A549 (cell line): ENCODE data around the gene MUC5B. TPM values are rescaled to one million over a fixed set of nuclear protein-coding genes. Genes with fewer than 3 reads are reported as not detected.

Source experiments
- ATAC-seq, 2 experiments: fragments of 200-7000 bp in 1 of 2; fragments of >200 bp in 1 of 2; cut with Nextera tagmentation in 1 of 2; cut with Tn5 transposase in 1 of 2; 3 replicates each; pipeline versions ENCODE4 v1.8.0 to v1.9.1; 2018 to 2020; ENCODE audit warnings: mild to moderate bottlenecking in 1 of 2, moderate library complexity in 1 of 2
- CTCF ChIA-PET: fragments of 300-600 bp; sonication (Branson Sonifier 250); formaldehyde crosslinking; extraction: SDS; loops from one replicate; lab custom pipeline; 2021; ENCODE audit warnings: antibody characterized with exemption, inconsistent platforms; lab: Yijun Ruan, JAX
- POLR2A ChIA-PET: fragments of 350-600 bp; formaldehyde crosslinking; extraction: SDS; loops from one replicate; lab custom pipeline; 2021; ENCODE audit warnings: antibody characterized with exemption, inconsistent platforms; lab: Yijun Ruan, JAX
- DNase-seq, 2 experiments: peaks; one replicate each; pipeline versions ENCODE4 v3.0.0 to v3.0.0-alpha.2; 2011 to 2016; ENCODE audit warnings: low read depth in 1 of 2, low spot score in 1 of 2
- FAIRE-seq: peaks from 2 replicates; lab custom pipeline; 2011; peaks lifted over from hg19 to GRCh38; lab: Jason Lieb, UNC
- H3K27ac ChIP-seq, 2 experiments: fragments of >200 bp; sonication (Bioruptor Twin); formaldehyde crosslinking; 3 replicates each; pipeline ENCODE4 v1.5.1; 2016 to 2017
- H3K4me1 ChIP-seq: fragments of >200 bp; sonication (Bioruptor Twin); formaldehyde crosslinking; 3 replicates; pipeline ENCODE4 v1.6.1; 2016
- H3K4me2 ChIP-seq: fragments of >200 bp; sonication (Bioruptor Twin); formaldehyde crosslinking; 3 replicates; pipeline ENCODE4 v1.6.1; 2016
- H3K4me3 ChIP-seq: fragments of >200 bp; sonication (Bioruptor Twin); formaldehyde crosslinking; 3 replicates; pipeline ENCODE4 v1.5.1; 2016
- H3K9me3 ChIP-seq: fragments of >200 bp; sonication (Bioruptor Twin); formaldehyde crosslinking; 3 replicates; pipeline ENCODE4 v1.6.1; 2016
- ATOH8 ChIP-seq: fragments of 250-450 bp; sonication (Bioruptor Pico); IDR thresholded peaks from 2 replicates; pipeline ENCODE4 v1.5.0; 2020; ENCODE audit warnings: low read depth, mild to moderate bottlenecking, moderate library complexity
- EHMT2 ChIP-seq: fragments of 200-600 bp; sonication (generic); IDR thresholded peaks from 2 replicates; pipeline ENCODE4 v1.6.1; 2016; ENCODE audit warnings: antibody characterized with exemption, low read depth, mild to moderate bottlenecking, moderate library complexity
- FOSL2 ChIP-seq, 2 experiments: fragments of 450-650 bp in 1 of 2; fragments of >200 bp in 1 of 2; sonication (Bioruptor Twin) in 1 of 2; formaldehyde crosslinking; IDR thresholded peaks; 2 replicates each; pipeline versions ENCODE4 v1.5.0 to v1.6.1; 2016 to 2020; ENCODE audit warnings: mild to moderate bottlenecking in 1 of 2, moderate library complexity in 1 of 2
- FOXS1 ChIP-seq: fragments of 250-450 bp; sonication (Bioruptor Pico); IDR thresholded peaks from 2 replicates; pipeline ENCODE4 v1.5.0; 2020; ENCODE audit warnings: mild to moderate bottlenecking, moderate library complexity
- KDM5A ChIP-seq: fragments of 200-600 bp; sonication (generic); IDR thresholded peaks from 2 replicates; pipeline ENCODE4 v1.6.1; 2016; ENCODE audit warnings: antibody characterized with exemption, mild to moderate bottlenecking
- MAX ChIP-seq: IDR thresholded peaks from 2 replicates; pipeline ENCODE4 v1.6.1; 2012
- MAZ ChIP-seq: fragments of 150-350 bp; IDR thresholded peaks from 2 replicates; pipeline ENCODE4 v1.6.1; 2014; ENCODE audit warnings: antibody characterized with exemption, low read depth, low read length, borderline replicate concordance
- MYC ChIP-seq: IDR thresholded peaks from 2 replicates; pipeline ENCODE4 v1.6.1; 2012; ENCODE audit warnings: mild to moderate bottlenecking, inconsistent platforms, low read length, improper control_type of control experiment, borderline replicate concordance
- NFE2L2 ChIP-seq: fragments of 150-350 bp; conservative IDR thresholded peaks from 2 replicates; pipeline ENCODE4 v1.6.1; 2014; ENCODE audit warnings: low read length
- NR3C1 ChIP-seq: fragments of >200 bp; sonication (Bioruptor Twin); formaldehyde crosslinking; IDR thresholded peaks from 3 replicates; pipeline ENCODE4 v1.6.1; 2017
- POLR2A ChIP-seq: IDR thresholded peaks from 2 replicates; pipeline ENCODE4 v1.6.1; 2012; ENCODE audit warnings: mild to moderate bottlenecking, low read length
- RARB ChIP-seq: fragments of 250-450 bp; sonication (Bioruptor Pico); IDR thresholded peaks from 2 replicates; pipeline ENCODE4 v1.8.0; 2021; ENCODE audit warnings: mild to moderate bottlenecking, moderate library complexity
- SMC3 ChIP-seq: fragments of >200 bp; sonication (Bioruptor Twin); formaldehyde crosslinking; IDR thresholded peaks from 3 replicates; pipeline ENCODE4 v1.6.1; 2018; ENCODE audit warnings: inconsistent platforms
- SREBF2 ChIP-seq: fragments of 450-650 bp; IDR thresholded peaks from 2 replicates; pipeline ENCODE4 v1.6.1; 2014; ENCODE audit warnings: mild to moderate bottlenecking, moderate library complexity
- TP53 ChIP-seq: fragments of 250-450 bp; sonication (Bioruptor Pico); IDR thresholded peaks from 2 replicates; pipeline ENCODE4 v1.5.0; 2021; ENCODE audit warnings: mild to moderate bottlenecking, moderate library complexity
- WGBS: methylation state at CpG from one replicate; pipeline ENCODE4 v1.1.6; 2017; ENCODE audit errors: missing lambda C conversion rate; 5-methylcytosine and 5-hydroxymethylcytosine counted together
- polyA plus RNA-seq, 4 experiments: library from polyadenylated mRNA; depleted of rRNA in 3 of 4; stranded (reverse); fragments of >200 nt; fragmentation: RNase III in 1 of 4; extraction: RNeasy Plus Mini Kit Qiagen cat#74134 plus additional on column Dnase treatment in 1 of 4; gene quantifications; 2 replicates in 3 of 4; 3 replicates in 1 of 4; pipeline ENCODE4 v1.2.3, GENCODE V29; 2011 to 2017
- TF ChIP-seq, protein P1 (sequence below): IDR thresholded peaks from 2 replicates; pipeline ENCODE4 v1.6.1; 2012; ENCODE audit warnings: low read depth, borderline replicate concordance
- TF ChIP-seq, protein P2 (sequence below): fragments of 200-600 bp; sonication (generic); IDR thresholded peaks from 2 replicates; pipeline ENCODE4 v1.6.1; 2016; ENCODE audit warnings: antibody characterized with exemption, mild to moderate bottlenecking, moderate library complexity
- TF ChIP-seq, protein P3 (sequence below): fragments of >200 bp; sonication (Bioruptor Twin); formaldehyde crosslinking; IDR thresholded peaks from 2 replicates; pipeline ENCODE4 v1.6.1; 2016

MUC5B gene
- polyA plus RNA-seq, 2 of the 4 experiments (the other 2 are of a cell fraction), result 0.85 to 1.4 TPM

DNA sequence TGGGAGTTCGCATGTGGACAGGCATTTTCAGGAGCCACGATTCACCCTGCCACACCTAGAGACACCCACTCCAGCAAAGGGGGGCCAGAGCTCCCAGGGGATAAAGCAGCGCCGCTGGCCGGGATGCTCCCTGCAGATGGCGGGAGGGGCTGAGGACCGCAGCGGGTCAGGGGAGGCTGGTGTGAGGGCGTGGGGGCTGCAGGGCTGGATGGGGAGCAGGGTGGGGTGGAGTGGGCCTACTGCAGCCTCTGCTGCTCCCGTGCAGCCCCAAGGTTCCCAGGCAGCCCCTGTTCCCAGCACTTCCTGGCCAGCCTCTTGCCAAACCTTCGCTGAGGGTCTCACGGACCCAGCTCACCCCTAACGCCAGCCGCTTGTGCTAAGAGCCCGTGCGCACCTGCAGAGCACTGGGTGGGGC is 13.0 kb downstream of the MUC5B start:
- Histone ChIP-seq H3K4me2 (no peak overlapping the region), H3K9me3 (no peaks in the 10 kb centered on the region), H3K4me1 (0 out of 3 replicates have a peak, but pooled peaks cover 8% of the 10 kb centered on the region), H3K4me3 (no peak overlapping the region), H3K27ac (no peak overlapping the region)
- ATAC-seq (no peak), DNase-seq (no peak), FAIRE-seq (no peak)
- CTCF ChIA-PET, result interaction anchor here (1.0 to 1.8 kb wide), 4 partner anchors 9 to 122 kb away, joined by 3 to 8 read pairs (median 4); no protein-coding TSS in a partner anchor
- TF ChIP-seq NR3C1 (no peak), POLR2A (no peak), ATOH8 (CRISPR knock-in tag) (no peak), FOSL2 (IDR thresholded peaks at IDR 0.05) (no peak), FOSL2 (CRISPR knock-in tag; IDR thresholded peaks at IDR 0.05) (no peak), MAX (no peak), NFE2L2 (no peak), TP53 (no peak), RARB (CRISPR knock-in tag) (no peak), MYC (no peak)
- TF ChIP-seq, protein P1, sequence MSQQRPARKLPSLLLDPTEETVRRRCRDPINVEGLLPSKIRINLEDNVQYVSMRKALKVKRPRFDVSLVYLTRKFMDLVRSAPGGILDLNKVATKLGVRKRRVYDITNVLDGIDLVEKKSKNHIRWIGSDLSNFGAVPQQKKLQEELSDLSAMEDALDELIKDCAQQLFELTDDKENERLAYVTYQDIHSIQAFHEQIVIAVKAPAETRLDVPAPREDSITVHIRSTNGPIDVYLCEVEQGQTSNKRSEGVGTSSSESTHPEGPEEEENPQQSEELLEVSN, result no peak
- TF ChIP-seq, protein P2, sequence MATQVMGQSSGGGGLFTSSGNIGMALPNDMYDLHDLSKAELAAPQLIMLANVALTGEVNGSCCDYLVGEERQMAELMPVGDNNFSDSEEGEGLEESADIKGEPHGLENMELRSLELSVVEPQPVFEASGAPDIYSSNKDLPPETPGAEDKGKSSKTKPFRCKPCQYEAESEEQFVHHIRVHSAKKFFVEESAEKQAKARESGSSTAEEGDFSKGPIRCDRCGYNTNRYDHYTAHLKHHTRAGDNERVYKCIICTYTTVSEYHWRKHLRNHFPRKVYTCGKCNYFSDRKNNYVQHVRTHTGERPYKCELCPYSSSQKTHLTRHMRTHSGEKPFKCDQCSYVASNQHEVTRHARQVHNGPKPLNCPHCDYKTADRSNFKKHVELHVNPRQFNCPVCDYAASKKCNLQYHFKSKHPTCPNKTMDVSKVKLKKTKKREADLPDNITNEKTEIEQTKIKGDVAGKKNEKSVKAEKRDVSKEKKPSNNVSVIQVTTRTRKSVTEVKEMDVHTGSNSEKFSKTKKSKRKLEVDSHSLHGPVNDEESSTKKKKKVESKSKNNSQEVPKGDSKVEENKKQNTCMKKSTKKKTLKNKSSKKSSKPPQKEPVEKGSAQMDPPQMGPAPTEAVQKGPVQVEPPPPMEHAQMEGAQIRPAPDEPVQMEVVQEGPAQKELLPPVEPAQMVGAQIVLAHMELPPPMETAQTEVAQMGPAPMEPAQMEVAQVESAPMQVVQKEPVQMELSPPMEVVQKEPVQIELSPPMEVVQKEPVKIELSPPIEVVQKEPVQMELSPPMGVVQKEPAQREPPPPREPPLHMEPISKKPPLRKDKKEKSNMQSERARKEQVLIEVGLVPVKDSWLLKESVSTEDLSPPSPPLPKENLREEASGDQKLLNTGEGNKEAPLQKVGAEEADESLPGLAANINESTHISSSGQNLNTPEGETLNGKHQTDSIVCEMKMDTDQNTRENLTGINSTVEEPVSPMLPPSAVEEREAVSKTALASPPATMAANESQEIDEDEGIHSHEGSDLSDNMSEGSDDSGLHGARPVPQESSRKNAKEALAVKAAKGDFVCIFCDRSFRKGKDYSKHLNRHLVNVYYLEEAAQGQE, result no peak
- WGBS, result 85% methylated on average over 10 of the region's 16 CpGs
- POLR2A ChIA-PET, result no interaction called here

GRCh38 chr11:1236316-1237127 is 13.7 kb downstream of the MUC5B start:
- DNase-seq (no peak), FAIRE-seq (no peak), ATAC-seq (no peak)
- ChIA-PET CTCF (interaction anchor here (1.3 to 1.8 kb wide), 3 partner anchors 9 to 123 kb away, joined by 4 to 8 read pairs (median 5); no protein-coding TSS in a partner anchor), POLR2A (no interaction called here)
- H3K27ac ChIP-seq, result no peak overlapping the region
- H3K4me2 ChIP-seq, result no peak overlapping the region
- no peak for TF ChIP-seq MAZ
- TF ChIP-seq, protein P1, result no peak
- TF ChIP-seq KDM5A, result no peak
- no peak for TF ChIP-seq FOXS1 (CRISPR knock-in tag)
- no peak for TF ChIP-seq SREBF2
- H3K9me3 ChIP-seq, result no peaks in the 10 kb centered on the region
- no peak overlapping the region for H3K4me3 ChIP-seq
- H3K4me1 ChIP-seq, result 0 out of 3 replicates have a peak, but pooled peaks cover 8% of the 10 kb centered on the region
- WGBS, result 88% methylated on average over 29 of the region's 37 CpGs

GRCh38 chr11:1237128-1237580 is 14.3 kb downstream of the MUC5B start:
- H3K27ac ChIP-seq, result no peak overlapping the region
- WGBS, result 76% methylated on average over 13 of the region's 13 CpGs
- no peak for ATAC-seq
- 0 out of 3 replicates have a peak, but pooled peaks cover 8% of the 10 kb centered on the region for H3K4me1 ChIP-seq
- FAIRE-seq, result no peak
- no peak overlapping the region for H3K4me3 ChIP-seq
- no peak for TF ChIP-seq SREBF2
- TF ChIP-seq, protein P1, result no peak
- TF ChIP-seq EHMT2, result no peak
- TF ChIP-seq, protein P3, sequence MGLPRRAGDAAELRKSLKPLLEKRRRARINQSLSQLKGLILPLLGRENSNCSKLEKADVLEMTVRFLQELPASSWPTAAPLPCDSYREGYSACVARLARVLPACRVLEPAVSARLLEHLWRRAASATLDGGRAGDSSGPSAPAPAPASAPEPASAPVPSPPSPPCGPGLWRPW, result no peak
- TF ChIP-seq SMC3, result no peak
- no peak for DNase-seq
- ChIA-PET CTCF (interaction anchor here (1.2 kb wide), 1 partner anchor 10 kb away, joined by 3 read pairs; no protein-coding TSS in a partner anchor), POLR2A (no interaction called here)
- H3K9me3 ChIP-seq, result no peaks in the 10 kb centered on the region
- no peak overlapping the region for H3K4me2 ChIP-seq
